ENCODE results near the gene YEATS4. TPM values are rescaled to one million over a fixed set of nuclear protein-coding genes. Genes with fewer than 3 reads are reported as not detected.
A peak's percentile ranks its signal among the peaks of the same experiment; 100 is the strongest.

Gene YEATS4
- total and polyA plus RNA-seq, 9 of the 15 experiments (the other 6 are each of a cell fraction or from before 2014, with no cell fraction given), result 25.9 to 92.2 (median 49.2) TPM

DNA sequence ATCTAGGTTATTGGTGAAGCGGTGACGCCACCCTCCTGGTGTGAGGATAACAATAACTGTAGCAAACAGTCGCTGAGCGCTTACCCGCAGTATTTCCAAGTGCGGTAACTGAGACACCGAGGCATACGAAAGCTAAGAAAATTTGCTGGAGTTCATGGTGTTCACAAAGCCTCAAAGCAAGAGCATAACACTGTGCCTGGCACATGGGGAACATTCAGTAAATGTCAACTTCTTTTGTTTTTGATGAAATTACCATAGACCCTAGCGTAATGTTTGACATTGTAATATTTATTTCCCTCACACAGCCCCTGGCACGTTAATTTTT is 767 bp downstream of the YEATS4 start (continued):
- TF ChIP-seq SRSF3 (IDR thresholded peaks at IDR 0.05; ENCODE audit: insufficient read depth, low read length) (no peak), SETDB1 (IDR thresholded peaks at IDR 0.05; ENCODE audit: low read length) (no peak), RAD21 (CRISPR knock-in tag; conservative IDR thresholded peaks at IDR 0.05 in 1 of 2, IDR thresholded peaks at IDR 0.05 in 1 of 2) (no peak), JUN (IDR thresholded peaks at IDR 0.05; ENCODE audit: borderline replicate concordance, low read depth, low read length) (no peak), JUN (CRISPR knock-in tag; IDR thresholded peaks at IDR 0.05; ENCODE audit: borderline replicate concordance) (peak; percentile 78), ZNF551 (CRISPR knock-in tag; IDR thresholded peaks at IDR 0.05) (no peak), EP300 (IDR thresholded peaks at IDR 0.05; ENCODE audit: low read length) (no peak)
- TF ChIP-seq, protein P1, sequence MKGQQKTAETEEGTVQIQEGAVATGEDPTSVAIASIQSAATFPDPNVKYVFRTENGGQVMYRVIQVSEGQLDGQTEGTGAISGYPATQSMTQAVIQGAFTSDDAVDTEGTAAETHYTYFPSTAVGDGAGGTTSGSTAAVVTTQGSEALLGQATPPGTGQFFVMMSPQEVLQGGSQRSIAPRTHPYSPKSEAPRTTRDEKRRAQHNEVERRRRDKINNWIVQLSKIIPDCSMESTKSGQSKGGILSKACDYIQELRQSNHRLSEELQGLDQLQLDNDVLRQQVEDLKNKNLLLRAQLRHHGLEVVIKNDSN (CRISPR knock-in tag; IDR thresholded peaks at IDR 0.05), result no peak
- TF ChIP-seq, protein P2, sequence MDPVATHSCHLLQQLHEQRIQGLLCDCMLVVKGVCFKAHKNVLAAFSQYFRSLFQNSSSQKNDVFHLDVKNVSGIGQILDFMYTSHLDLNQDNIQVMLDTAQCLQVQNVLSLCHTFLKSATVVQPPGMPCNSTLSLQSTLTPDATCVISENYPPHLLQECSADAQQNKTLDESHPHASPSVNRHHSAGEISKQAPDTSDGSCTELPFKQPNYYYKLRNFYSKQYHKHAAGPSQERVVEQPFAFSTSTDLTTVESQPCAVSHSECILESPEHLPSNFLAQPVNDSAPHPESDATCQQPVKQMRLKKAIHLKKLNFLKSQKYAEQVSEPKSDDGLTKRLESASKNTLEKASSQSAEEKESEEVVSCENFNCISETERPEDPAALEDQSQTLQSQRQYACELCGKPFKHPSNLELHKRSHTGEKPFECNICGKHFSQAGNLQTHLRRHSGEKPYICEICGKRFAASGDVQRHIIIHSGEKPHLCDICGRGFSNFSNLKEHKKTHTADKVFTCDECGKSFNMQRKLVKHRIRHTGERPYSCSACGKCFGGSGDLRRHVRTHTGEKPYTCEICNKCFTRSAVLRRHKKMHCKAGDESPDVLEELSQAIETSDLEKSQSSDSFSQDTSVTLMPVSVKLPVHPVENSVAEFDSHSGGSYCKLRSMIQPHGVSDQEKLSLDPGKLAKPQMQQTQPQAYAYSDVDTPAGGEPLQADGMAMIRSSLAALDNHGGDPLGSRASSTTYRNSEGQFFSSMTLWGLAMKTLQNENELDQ (CRISPR knock-in tag; IDR thresholded peaks at IDR 0.05; ENCODE audit: borderline replicate concordance), result no peak
- TF ChIP-seq, protein P3, sequence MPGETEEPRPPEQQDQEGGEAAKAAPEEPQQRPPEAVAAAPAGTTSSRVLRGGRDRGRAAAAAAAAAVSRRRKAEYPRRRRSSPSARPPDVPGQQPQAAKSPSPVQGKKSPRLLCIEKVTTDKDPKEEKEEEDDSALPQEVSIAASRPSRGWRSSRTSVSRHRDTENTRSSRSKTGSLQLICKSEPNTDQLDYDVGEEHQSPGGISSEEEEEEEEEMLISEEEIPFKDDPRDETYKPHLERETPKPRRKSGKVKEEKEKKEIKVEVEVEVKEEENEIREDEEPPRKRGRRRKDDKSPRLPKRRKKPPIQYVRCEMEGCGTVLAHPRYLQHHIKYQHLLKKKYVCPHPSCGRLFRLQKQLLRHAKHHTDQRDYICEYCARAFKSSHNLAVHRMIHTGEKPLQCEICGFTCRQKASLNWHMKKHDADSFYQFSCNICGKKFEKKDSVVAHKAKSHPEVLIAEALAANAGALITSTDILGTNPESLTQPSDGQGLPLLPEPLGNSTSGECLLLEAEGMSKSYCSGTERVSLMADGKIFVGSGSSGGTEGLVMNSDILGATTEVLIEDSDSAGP (CRISPR knock-in tag; IDR thresholded peaks at IDR 0.05), result 0 out of 2 replicates have a peak, but pooled peaks have one; percentile 14
- TF ChIP-seq, protein P4, sequence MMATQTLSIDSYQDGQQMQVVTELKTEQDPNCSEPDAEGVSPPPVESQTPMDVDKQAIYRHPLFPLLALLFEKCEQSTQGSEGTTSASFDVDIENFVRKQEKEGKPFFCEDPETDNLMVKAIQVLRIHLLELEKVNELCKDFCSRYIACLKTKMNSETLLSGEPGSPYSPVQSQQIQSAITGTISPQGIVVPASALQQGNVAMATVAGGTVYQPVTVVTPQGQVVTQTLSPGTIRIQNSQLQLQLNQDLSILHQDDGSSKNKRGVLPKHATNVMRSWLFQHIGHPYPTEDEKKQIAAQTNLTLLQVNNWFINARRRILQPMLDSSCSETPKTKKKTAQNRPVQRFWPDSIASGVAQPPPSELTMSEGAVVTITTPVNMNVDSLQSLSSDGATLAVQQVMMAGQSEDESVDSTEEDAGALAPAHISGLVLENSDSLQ (IDR thresholded peaks at IDR 0.05), result 0 out of 2 replicates have a peak, but pooled peaks have one; percentile 1
- TF ChIP-seq, protein P5, sequence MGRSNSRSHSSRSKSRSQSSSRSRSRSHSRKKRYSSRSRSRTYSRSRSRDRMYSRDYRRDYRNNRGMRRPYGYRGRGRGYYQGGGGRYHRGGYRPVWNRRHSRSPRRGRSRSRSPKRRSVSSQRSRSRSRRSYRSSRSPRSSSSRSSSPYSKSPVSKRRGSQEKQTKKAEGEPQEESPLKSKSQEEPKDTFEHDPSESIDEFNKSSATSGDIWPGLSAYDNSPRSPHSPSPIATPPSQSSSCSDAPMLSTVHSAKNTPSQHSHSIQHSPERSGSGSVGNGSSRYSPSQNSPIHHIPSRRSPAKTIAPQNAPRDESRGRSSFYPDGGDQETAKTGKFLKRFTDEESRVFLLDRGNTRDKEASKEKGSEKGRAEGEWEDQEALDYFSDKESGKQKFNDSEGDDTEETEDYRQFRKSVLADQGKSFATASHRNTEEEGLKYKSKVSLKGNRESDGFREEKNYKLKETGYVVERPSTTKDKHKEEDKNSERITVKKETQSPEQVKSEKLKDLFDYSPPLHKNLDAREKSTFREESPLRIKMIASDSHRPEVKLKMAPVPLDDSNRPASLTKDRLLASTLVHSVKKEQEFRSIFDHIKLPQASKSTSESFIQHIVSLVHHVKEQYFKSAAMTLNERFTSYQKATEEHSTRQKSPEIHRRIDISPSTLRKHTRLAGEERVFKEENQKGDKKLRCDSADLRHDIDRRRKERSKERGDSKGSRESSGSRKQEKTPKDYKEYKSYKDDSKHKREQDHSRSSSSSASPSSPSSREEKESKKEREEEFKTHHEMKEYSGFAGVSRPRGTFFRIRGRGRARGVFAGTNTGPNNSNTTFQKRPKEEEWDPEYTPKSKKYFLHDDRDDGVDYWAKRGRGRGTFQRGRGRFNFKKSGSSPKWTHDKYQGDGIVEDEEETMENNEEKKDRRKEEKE (IDR thresholded peaks at IDR 0.05; ENCODE audit: borderline replicate concordance in 1 of 2, control insufficient read depth in 1 of 2, low read depth in 2 of 2, low read length in 1 of 2), result 0 out of 4 replicates have a peak, but pooled peaks of 1 of the 2 experiments have one; percentile 2
- TF ChIP-seq, protein P6, sequence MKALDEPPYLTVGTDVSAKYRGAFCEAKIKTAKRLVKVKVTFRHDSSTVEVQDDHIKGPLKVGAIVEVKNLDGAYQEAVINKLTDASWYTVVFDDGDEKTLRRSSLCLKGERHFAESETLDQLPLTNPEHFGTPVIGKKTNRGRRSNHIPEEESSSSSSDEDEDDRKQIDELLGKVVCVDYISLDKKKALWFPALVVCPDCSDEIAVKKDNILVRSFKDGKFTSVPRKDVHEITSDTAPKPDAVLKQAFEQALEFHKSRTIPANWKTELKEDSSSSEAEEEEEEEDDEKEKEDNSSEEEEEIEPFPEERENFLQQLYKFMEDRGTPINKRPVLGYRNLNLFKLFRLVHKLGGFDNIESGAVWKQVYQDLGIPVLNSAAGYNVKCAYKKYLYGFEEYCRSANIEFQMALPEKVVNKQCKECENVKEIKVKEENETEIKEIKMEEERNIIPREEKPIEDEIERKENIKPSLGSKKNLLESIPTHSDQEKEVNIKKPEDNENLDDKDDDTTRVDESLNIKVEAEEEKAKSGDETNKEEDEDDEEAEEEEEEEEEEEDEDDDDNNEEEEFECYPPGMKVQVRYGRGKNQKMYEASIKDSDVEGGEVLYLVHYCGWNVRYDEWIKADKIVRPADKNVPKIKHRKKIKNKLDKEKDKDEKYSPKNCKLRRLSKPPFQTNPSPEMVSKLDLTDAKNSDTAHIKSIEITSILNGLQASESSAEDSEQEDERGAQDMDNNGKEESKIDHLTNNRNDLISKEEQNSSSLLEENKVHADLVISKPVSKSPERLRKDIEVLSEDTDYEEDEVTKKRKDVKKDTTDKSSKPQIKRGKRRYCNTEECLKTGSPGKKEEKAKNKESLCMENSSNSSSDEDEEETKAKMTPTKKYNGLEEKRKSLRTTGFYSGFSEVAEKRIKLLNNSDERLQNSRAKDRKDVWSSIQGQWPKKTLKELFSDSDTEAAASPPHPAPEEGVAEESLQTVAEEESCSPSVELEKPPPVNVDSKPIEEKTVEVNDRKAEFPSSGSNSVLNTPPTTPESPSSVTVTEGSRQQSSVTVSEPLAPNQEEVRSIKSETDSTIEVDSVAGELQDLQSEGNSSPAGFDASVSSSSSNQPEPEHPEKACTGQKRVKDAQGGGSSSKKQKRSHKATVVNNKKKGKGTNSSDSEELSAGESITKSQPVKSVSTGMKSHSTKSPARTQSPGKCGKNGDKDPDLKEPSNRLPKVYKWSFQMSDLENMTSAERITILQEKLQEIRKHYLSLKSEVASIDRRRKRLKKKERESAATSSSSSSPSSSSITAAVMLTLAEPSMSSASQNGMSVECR (CRISPR knock-in tag; IDR thresholded peaks at IDR 0.05), result peak; percentile 62
